DMS79 (cell line): Measurements from ENCODE around the gene HIRA.
A peak's percentile ranks its signal among the peaks of the same experiment; 100 is the strongest.

Experiments used
- DNase-seq: peaks from one replicate; lab custom pipeline; 2025; lab: John Stamatoyannopoulos, UW

Gene HIRA

GRCh38 chr22:19357270-19358105 lies 74.0 kb downstream of the HIRA start:
- DNase-seq = peak; percentile 9

GRCh38 chr22:19356708-19357269 lies 74.7 kb downstream of the HIRA start:
- no peak for DNase-seq

- DNase-seq = no peak
These were observed 75.9 kb downstream of the HIRA start for GRCh38 chr22:19355413-19356157.

- DNase-seq = no peak
These were observed 77.3 kb downstream of the HIRA start for GRCh38 chr22:19354201-19354600.

- DNase-seq = no peak
These were observed 78.0 kb downstream of the HIRA start for GRCh38 chr22:19353363-19354131.

- no peak for DNase-seq
These were observed 78.8 kb downstream of the HIRA start for GRCh38 chr22:19352766-19353165.

GRCh38 chr22:19352217-19352616 lies 79.3 kb downstream of the HIRA start:
- DNase-seq = no peak

GRCh38 chr22:19351604-19352003 lies 79.9 kb downstream of the HIRA start:
- DNase-seq = no peak

- no peak for DNase-seq
These were observed 80.6 kb downstream of the HIRA start for GRCh38 chr22:19350947-19351346.

GRCh38 chr22:19350476-19350859 lies 81.1 kb downstream of the HIRA start:
- no peak for DNase-seq

- DNase-seq = no peak
These were observed 81.6 kb downstream of the HIRA start for GRCh38 chr22:19349778-19350475.

- no peak for DNase-seq
These were observed 84.8 kb downstream of the HIRA start for GRCh38 chr22:19346677-19347265.

GRCh38 chr22:19344420-19344819 lies 87.1 kb downstream of the HIRA start:
- DNase-seq = no peak

GRCh38 chr22:19343470-19343869 lies 88.1 kb downstream of the HIRA start:
- no peak for DNase-seq

GRCh38 chr22:19341500-19341899 lies 90.0 kb downstream of the HIRA start:
- DNase-seq = no peak

GRCh38 chr22:19337137-19337536 lies 94.4 kb downstream of the HIRA start:
- no peak for DNase-seq

- no peak for DNase-seq
These were observed 95.1 kb downstream of the HIRA start for GRCh38 chr22:19336133-19337075.

GRCh38 chr22:19331975-19332374 lies 99.6 kb downstream of the HIRA start:
- no peak for DNase-seq

GRCh38 chr22:19331474-19331873 lies 100.1 kb downstream of the HIRA start:
- no peak for DNase-seq

GRCh38 chr22:19330865-19331418 lies 100.6 kb downstream of the HIRA start:
- no peak for DNase-seq
